ENCODE results near the gene MAPK7.
"Not testable (repeated sequence)": the region's sequence is repeated elsewhere in the genome, so short reads cannot be mapped to it uniquely, and the experiment has no call there.

GRCh38 chr17:19353401-19353800 lies 24.9 kb upstream of the MAPK7 start:
- TF ChIP-seq CTCF (IDR thresholded peaks at IDR 0.05); POLR2A (IDR thresholded peaks at IDR 0.05); POLR2AphosphoS5 (IDR thresholded peaks at IDR 0.05); EP300 (IDR thresholded peaks at IDR 0.05; ENCODE audit: low read depth): not testable (repeated sequence)

Measured in transverse colon (tissue), 4 donors.